OCI-LY7 (cell line): ENCODE results near the gene NCAPD2. TPM values are rescaled to one million over a fixed set of nuclear protein-coding genes. Genes with fewer than 3 reads are reported as not detected.

Experiments
- BruUV-seq: library from RNA; stranded (reverse); fragments of 400-500 nt; replicated peaks from 2 replicates; lab custom pipeline; 2021; lab: Mats Ljungman, UMichigan
- CTCF ChIA-PET: fragments of 300-600 bp; sonication (Branson Sonifier 250); formaldehyde crosslinking; loops from one replicate; lab custom pipeline; 2022; ENCODE audit warnings: antibody characterized with exemption; ENCODE audit not compliant: unreplicated experiment; lab: Charles Lee
- POLR2A ChIA-PET: fragments of 300-600 bp; sonication (Branson Sonifier 250); formaldehyde crosslinking; loops from one replicate; lab custom pipeline; 2022; ENCODE audit warnings: antibody characterized with exemption; lab: Charles Lee
- DNase-seq: peaks from one replicate; pipeline ENCODE4 v3.0.0-alpha.2; 2015; ENCODE audit warnings: low spot score
- H2AFZ ChIP-seq: fragments of 200-600 bp; sonication (generic), shearing (Covaris generic); 2 replicates; pipeline ENCODE4 v1.6.1; 2014; ENCODE audit warnings: mild to moderate bottlenecking, antibody characterized with exemption, low read length, moderate library complexity
- H3K27ac ChIP-seq: fragments of 200-600 bp; sonication (generic); 2 replicates; pipeline ENCODE4 v1.5.1; 2014; ENCODE audit warnings: mixed run types, low read depth, mild to moderate bottlenecking, moderate library complexity, low read length, inconsistent platforms; ENCODE audit not compliant: poor library complexity, severe bottlenecking
- H3K36me3 ChIP-seq: fragments of 200-600 bp; sonication (generic); 2 replicates; pipeline ENCODE4 v1.6.1; 2014; ENCODE audit warnings: mild to moderate bottlenecking, antibody characterized with exemption, low read length, moderate library complexity, mixed read lengths; ENCODE audit not compliant: insufficient read depth
- H3K4me1 ChIP-seq: fragments of 200-600 bp; sonication (generic); 2 replicates; pipeline ENCODE4 v1.5.1; 2014; ENCODE audit warnings: mild to moderate bottlenecking, low read length; ENCODE audit not compliant: insufficient read depth, poor library complexity, severe bottlenecking
- H3K4me2 ChIP-seq: fragments of 200-600 bp; sonication (generic); 2 replicates; pipeline ENCODE4 v1.6.1; 2014; ENCODE audit warnings: mild to moderate bottlenecking, low read length
- H3K4me3 ChIP-seq: fragments of 200-600 bp; sonication (generic); 2 replicates; pipeline ENCODE4 v1.5.1; 2014; ENCODE audit warnings: mild to moderate bottlenecking, low read depth, low read length; ENCODE audit not compliant: poor library complexity, severe bottlenecking
- H3K79me2 ChIP-seq: fragments of 200-600 bp; sonication (generic); 2 replicates; pipeline ENCODE4 v1.6.1; 2016; ENCODE audit warnings: low read depth, mild to moderate bottlenecking, low read length, moderate library complexity, mixed read lengths; ENCODE audit not compliant: insufficient read depth
- H3K9me2 ChIP-seq: fragments of 200-600 bp; sonication (generic); 2 replicates; pipeline ENCODE4 v1.6.1; 2016; ENCODE audit warnings: mild to moderate bottlenecking, low read length, mixed read lengths; ENCODE audit not compliant: insufficient read depth
- H3K9me3 ChIP-seq: fragments of 200-600 bp; sonication (generic); 2 replicates; pipeline ENCODE4 v1.6.1; 2014; ENCODE audit warnings: mild to moderate bottlenecking, mixed run types, low read length, mixed read lengths
- H4K20me1 ChIP-seq: fragments of 200-600 bp; sonication (generic); 2 replicates; pipeline ENCODE4 v1.6.1; 2014; ENCODE audit warnings: mild to moderate bottlenecking, antibody characterized with exemption, low read length, moderate library complexity, mixed read lengths; ENCODE audit not compliant: insufficient read depth
- CTCF ChIP-seq: fragments of 200-600 bp; sonication (generic); conservative IDR thresholded peaks from 2 replicates; pipeline ENCODE4 v1.5.1; 2014; ENCODE audit warnings: mild to moderate bottlenecking, antibody characterized with exemption, low read length, moderate library complexity, mixed read lengths
- EZH2phosphoT487 ChIP-seq: fragments of 200-600 bp; sonication (generic); IDR thresholded peaks from 2 replicates; pipeline ENCODE4 v1.6.1; 2018; ENCODE audit warnings: low read depth, borderline replicate concordance, mild to moderate bottlenecking, mixed run types, antibody characterized with exemption, low read length, moderate library complexity, mixed read lengths
- intact Hi-C: fragments of 100-400 bp; cut with micrococcal nuclease; formaldehyde crosslinking; loops from one replicate; pipeline ENCODE4 v1.10.0; 2022; ENCODE audit not compliant: unreplicated experiment
- total RNA-seq, 2 experiments: library from RNA; depleted of rRNA in 1 of 2; stranded (reverse); fragments of >200 nt in 1 of 2; shearing (Covaris generic) in 1 of 2; gene quantifications; 2 replicates each; pipeline ENCODE4 v1.2.3, GENCODE V29; 2014 to 2022

The NCAPD2 gene
- total RNA-seq, 2 experiments from 2014 or later, result 157 to 225 TPM

GRCh38 chr12:6457220-6457945 is 36.5 kb upstream of the NCAPD2 start:
- CTCF ChIA-PET, result no interaction called here
- H4K20me1 ChIP-seq, result no peaks in the 10 kb centered on the region
- H3K79me2 ChIP-seq, result peaks cover 7% of the 10 kb centered on the region; the same call in 1 of the 2 replicates
- intact Hi-C loops, result no loop called here
- no peak overlapping the region for H3K4me3 ChIP-seq
- no peak overlapping the region for H3K4me2 ChIP-seq
- POLR2A ChIA-PET, result interaction anchor here (0.6 to 8.2 kb wide), 5 partner anchors 13 to 213 kb away, joined by 3 to 112 read pairs (median 5); partner anchors contain the start of genes CD27 and VAMP1
- H3K9me3 ChIP-seq, result no peaks in the 10 kb centered on the region
- no peaks in the 10 kb centered on the region for H3K9me2 ChIP-seq
- TF ChIP-seq CTCF, result no peak
- peaks cover 79% of the 10 kb centered on the region for H3K36me3 ChIP-seq
- no peak overlapping the region for H2AFZ ChIP-seq
- no peak overlapping the region for H3K27ac ChIP-seq
- DNase-seq, result no peak
- H3K4me1 ChIP-seq, result peaks cover 39% of the 10 kb centered on the region
- BruUV-seq, result no TSS peak

- H3K79me2 ChIP-seq, result no peaks in the 10 kb centered on the region; the same call in 1 of the 2 replicates
- H3K27ac ChIP-seq, result no peak overlapping the region
- no peaks in the 10 kb centered on the region for H3K9me3 ChIP-seq
- H2AFZ ChIP-seq, result no peak overlapping the region
- H3K4me1 ChIP-seq, result peaks cover 39% of the 10 kb centered on the region
- intact Hi-C loops, result no loop called here
- no peaks in the 10 kb centered on the region for H4K20me1 ChIP-seq
- POLR2A ChIA-PET, result interaction anchor here (0.5 to 8.2 kb wide), 5 partner anchors 12 to 212 kb away, joined by 4 to 112 read pairs (median 4); partner anchors contain the start of genes CD27 and VAMP1
- H3K4me2 ChIP-seq, result no peak overlapping the region
- H3K4me3 ChIP-seq, result no peak overlapping the region
- peaks cover 85% of the 10 kb centered on the region for H3K36me3 ChIP-seq
- CTCF ChIA-PET, result no interaction called here
- H3K9me2 ChIP-seq, result no peaks in the 10 kb centered on the region
- TF ChIP-seq CTCF, result no peak
- TF ChIP-seq EZH2phosphoT487, result no peak
- no TSS peak for BruUV-seq
- no peak for DNase-seq
These were observed 35.5 kb upstream of the NCAPD2 start for GRCh38 chr12:6458281-6459003.
